Stomach (tissue), 4 donors: ENCODE results near the gene CADPS.

Source experiments
- CTCF ChIP-seq, 7 experiments: fragments of 450-650 bp in 4 of 7; fragments of 200-600 bp in 3 of 7; sonication (generic) in 3 of 7; IDR thresholded peaks; one replicate each; pipeline ENCODE4 v1.5.1; 2016 to 2019; ENCODE audit warnings: antibody characterized with exemption in 7 of 7, control low read depth in 2 of 7, mild to moderate bottlenecking in 1 of 7
- EP300 ChIP-seq: sonication (generic); formaldehyde crosslinking; IDR thresholded peaks from one replicate; pipeline ENCODE4 v1.6.1; 2017; ENCODE audit warnings: antibody characterized with exemption
- POLR2A ChIP-seq, 4 donors: fragments of 450-650 bp; IDR thresholded peaks; one replicate each; pipeline ENCODE4 v1.6.1; 2016; ENCODE audit warnings: antibody characterized with exemption in 4 of 4, control low read depth in 2 of 4, mild to moderate bottlenecking in 1 of 4, moderate library complexity in 1 of 4
- POLR2AphosphoS5 ChIP-seq, 3 donors: sonication (generic); formaldehyde crosslinking; IDR thresholded peaks; one replicate each; pipeline ENCODE4 v1.6.1; 2016; ENCODE audit warnings: antibody characterized with exemption in 3 of 3

DNA sequence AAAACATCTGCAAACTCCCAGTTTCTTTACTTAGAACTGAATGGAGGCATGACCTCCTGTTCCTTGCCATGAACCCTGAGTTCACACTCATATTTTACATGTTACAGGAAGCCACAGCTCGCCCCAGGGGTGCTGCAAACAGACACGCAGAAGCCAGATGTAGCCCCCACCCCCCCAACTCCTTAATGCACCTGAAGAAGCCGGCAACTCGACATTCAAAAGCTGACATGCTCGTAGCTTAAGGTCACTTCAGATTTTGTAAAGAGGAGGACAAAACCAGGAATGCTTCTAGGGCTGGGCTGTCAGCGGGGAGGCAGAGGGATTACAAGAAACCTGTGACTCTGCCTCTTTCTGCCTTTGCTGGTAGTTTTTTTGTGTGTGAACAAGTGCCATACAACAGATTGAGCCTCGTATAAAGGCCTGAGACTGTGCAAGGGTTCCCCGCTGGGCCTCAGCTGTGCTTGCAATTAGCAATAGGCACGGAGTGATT, 459.9 kb downstream of the CADPS start:
- TF ChIP-seq CTCF (IDR thresholded peaks at IDR 0.05) (no peak), POLR2A (IDR thresholded peaks at IDR 0.05) (no peak), EP300 (no peak), POLR2AphosphoS5 (IDR thresholded peaks at IDR 0.05) (no peak)
